ENCODE measurements around the gene TBPL1.

The TBPL1 gene

DNA sequence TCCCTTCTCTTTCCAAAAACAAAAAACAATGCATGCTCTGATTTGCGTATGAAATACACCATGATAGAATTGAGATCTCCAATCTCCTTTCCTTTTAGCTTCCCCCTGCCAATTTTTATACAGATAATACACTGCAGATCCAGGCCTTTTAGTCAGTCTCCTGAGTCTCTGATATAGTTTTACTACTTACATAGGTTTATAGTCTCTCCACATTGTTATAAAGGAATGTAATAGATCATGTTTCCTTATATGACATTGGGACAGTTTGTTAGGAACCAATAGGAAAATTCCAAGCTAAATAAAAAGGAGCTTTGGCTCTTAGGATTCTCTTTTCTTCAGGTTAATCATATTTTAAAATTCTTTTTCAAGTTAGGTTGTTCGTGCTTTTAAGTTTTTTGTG is 36.5 kb downstream of the TBPL1 start:
- H2AFZ ChIP-seq (ENCODE audit: low read length): no peak overlapping the region
- H3K4me2 ChIP-seq (ENCODE audit: low read depth, low read length, poor library complexity, severe bottlenecking): no peak overlapping the region
- H3K4me1 ChIP-seq (ENCODE audit: insufficient read depth, low read length, poor library complexity, severe bottlenecking): peaks cover 21% of the 10 kb centered on the region
- no peaks in the 10 kb centered on the region for H3K79me2 ChIP-seq (ENCODE audit: insufficient read depth, low read length)
- no peaks in the 10 kb centered on the region for H3K27me3 ChIP-seq (ENCODE audit: insufficient read depth, low read length, poor library complexity, severe bottlenecking)
- H3K9me2 ChIP-seq (replicated peaks; ENCODE audit: low read depth, low read length): no peaks in the 10 kb centered on the region
- no peaks in the 10 kb centered on the region for H4K20me1 ChIP-seq (ENCODE audit: insufficient read depth, low read length, poor library complexity, severe bottlenecking)
- TF ChIP-seq, protein P1, sequence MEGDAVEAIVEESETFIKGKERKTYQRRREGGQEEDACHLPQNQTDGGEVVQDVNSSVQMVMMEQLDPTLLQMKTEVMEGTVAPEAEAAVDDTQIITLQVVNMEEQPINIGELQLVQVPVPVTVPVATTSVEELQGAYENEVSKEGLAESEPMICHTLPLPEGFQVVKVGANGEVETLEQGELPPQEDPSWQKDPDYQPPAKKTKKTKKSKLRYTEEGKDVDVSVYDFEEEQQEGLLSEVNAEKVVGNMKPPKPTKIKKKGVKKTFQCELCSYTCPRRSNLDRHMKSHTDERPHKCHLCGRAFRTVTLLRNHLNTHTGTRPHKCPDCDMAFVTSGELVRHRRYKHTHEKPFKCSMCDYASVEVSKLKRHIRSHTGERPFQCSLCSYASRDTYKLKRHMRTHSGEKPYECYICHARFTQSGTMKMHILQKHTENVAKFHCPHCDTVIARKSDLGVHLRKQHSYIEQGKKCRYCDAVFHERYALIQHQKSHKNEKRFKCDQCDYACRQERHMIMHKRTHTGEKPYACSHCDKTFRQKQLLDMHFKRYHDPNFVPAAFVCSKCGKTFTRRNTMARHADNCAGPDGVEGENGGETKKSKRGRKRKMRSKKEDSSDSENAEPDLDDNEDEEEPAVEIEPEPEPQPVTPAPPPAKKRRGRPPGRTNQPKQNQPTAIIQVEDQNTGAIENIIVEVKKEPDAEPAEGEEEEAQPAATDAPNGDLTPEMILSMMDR (conservative IDR thresholded peaks at IDR 0.05; ENCODE audit: low read length): no peak
- no peak for TF ChIP-seq EZH2phosphoT487 (IDR thresholded peaks at IDR 0.05; ENCODE audit: borderline replicate concordance)
- H3K36me3 ChIP-seq (ENCODE audit: insufficient read depth, low read length): peaks cover 17% of the 10 kb centered on the region
- H3K9me3 ChIP-seq (ENCODE audit: insufficient read depth, low read depth, low read length): no peaks in the 10 kb centered on the region
- H3K4me3 ChIP-seq (ENCODE audit: low read length, poor library complexity, severe bottlenecking): no peak overlapping the region
- no peak overlapping the region for H3K9ac ChIP-seq (ENCODE audit: low read depth, low read length, poor library complexity, severe bottlenecking)
- H3F3A ChIP-seq (ENCODE audit: low read depth): 0 out of 2 replicates have a peak, but pooled peaks cover 3% of the 10 kb centered on the region

DNA sequence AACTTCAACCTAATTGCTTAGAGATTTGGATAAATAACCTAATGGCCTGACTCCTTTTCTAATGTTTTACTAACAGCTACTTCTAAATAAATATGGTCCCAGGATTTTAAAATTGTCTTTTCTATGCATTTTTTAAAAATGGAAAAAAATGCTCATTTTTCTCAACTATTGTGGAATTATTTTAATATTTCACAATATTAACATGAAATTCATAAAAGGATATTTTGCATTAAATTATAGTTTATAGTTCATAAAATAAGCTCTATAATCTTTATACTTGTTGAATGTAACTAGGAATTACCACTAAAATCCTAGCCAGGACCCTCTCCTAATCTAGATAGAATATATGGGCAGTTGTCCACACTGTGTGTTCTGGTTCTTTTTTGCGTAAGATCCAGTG is 37.3 kb downstream of the TBPL1 start:
- Histone ChIP-seq H3K4me2 (ENCODE audit: low read depth, low read length, poor library complexity, severe bottlenecking) (no peak overlapping the region), H3K4me1 (ENCODE audit: insufficient read depth, low read length, poor library complexity, severe bottlenecking) (peaks cover 17% of the 10 kb centered on the region), H2AFZ (ENCODE audit: low read length) (no peak overlapping the region), H3K27me3 (ENCODE audit: insufficient read depth, low read length, poor library complexity, severe bottlenecking) (no peaks in the 10 kb centered on the region), H3K9me3 (ENCODE audit: insufficient read depth, low read depth, low read length) (no peaks in the 10 kb centered on the region), H3K9ac (ENCODE audit: low read depth, low read length, poor library complexity, severe bottlenecking) (no peak overlapping the region), H4K20me1 (ENCODE audit: insufficient read depth, low read length, poor library complexity, severe bottlenecking) (no peaks in the 10 kb centered on the region), H3K79me2 (ENCODE audit: insufficient read depth, low read length) (no peaks in the 10 kb centered on the region), H3K36me3 (ENCODE audit: insufficient read depth, low read length) (peaks cover 13% of the 10 kb centered on the region), H3K9me2 (replicated peaks; ENCODE audit: low read depth, low read length) (no peaks in the 10 kb centered on the region), H3F3A (ENCODE audit: low read depth) (no peaks in the 10 kb centered on the region), H3K4me3 (ENCODE audit: low read length, poor library complexity, severe bottlenecking) (no peak overlapping the region)
- TF ChIP-seq, protein P1 (conservative IDR thresholded peaks at IDR 0.05; ENCODE audit: low read length): no peak
- no peak for TF ChIP-seq EZH2phosphoT487 (IDR thresholded peaks at IDR 0.05; ENCODE audit: borderline replicate concordance)

- Histone ChIP-seq H4K20me1 (ENCODE audit: insufficient read depth, low read length, poor library complexity, severe bottlenecking) (no peaks in the 10 kb centered on the region), H3K4me2 (ENCODE audit: low read depth, low read length, poor library complexity, severe bottlenecking) (no peak overlapping the region)
These were observed 38.1 kb downstream of the TBPL1 start for GRCh38 chr6:133991096-133991593.

More at GRCh38 chr6:133991096-133991593, 38.1 kb downstream of the TBPL1 start:
- no peak overlapping the region for H2AFZ ChIP-seq (ENCODE audit: low read length)
- H3K4me1 ChIP-seq (ENCODE audit: insufficient read depth, low read length, poor library complexity, severe bottlenecking): peaks cover 8% of the 10 kb centered on the region
- H3K36me3 ChIP-seq (ENCODE audit: insufficient read depth, low read length): peaks cover 13% of the 10 kb centered on the region
- H3K27me3 ChIP-seq (ENCODE audit: insufficient read depth, low read length, poor library complexity, severe bottlenecking): no peaks in the 10 kb centered on the region
- no peak overlapping the region for H3K4me3 ChIP-seq (ENCODE audit: low read length, poor library complexity, severe bottlenecking)
- TF ChIP-seq, protein P1 (conservative IDR thresholded peaks at IDR 0.05; ENCODE audit: low read length): no peak
- H3K9me3 ChIP-seq (ENCODE audit: insufficient read depth, low read depth, low read length): no peaks in the 10 kb centered on the region
- no peak overlapping the region for H3K9ac ChIP-seq (ENCODE audit: low read depth, low read length, poor library complexity, severe bottlenecking)
- no peaks in the 10 kb centered on the region for H3K9me2 ChIP-seq (replicated peaks; ENCODE audit: low read depth, low read length)
- no peaks in the 10 kb centered on the region for H3F3A ChIP-seq (ENCODE audit: low read depth)
- H3K79me2 ChIP-seq (ENCODE audit: insufficient read depth, low read length): no peaks in the 10 kb centered on the region

Data from Loucy (cell line).